ENCODE measurements around the gene DCXR.

DCXR gene

GRCh38 chr17:82025401-82026107 lies 11.9 kb downstream of the DCXR start:
- H3K4me3 ChIP-seq (ENCODE audit: low read length): no peak overlapping the region
- H3K9me3 ChIP-seq (ENCODE audit: insufficient read depth, low read depth, low read length): no peaks in the 10 kb centered on the region
- H3K36me3 ChIP-seq (ENCODE audit: insufficient read depth, low read length): no peaks in the 10 kb centered on the region
- peaks cover 6% of the 10 kb centered on the region; the same call in 1 of the 2 replicates for H3K4me1 ChIP-seq (ENCODE audit: insufficient read depth, low read length)
- H3K9ac ChIP-seq (ENCODE audit: low read depth, low read length): no peak overlapping the region
- 93% methylated on average over 25 of the region's 25 CpGs for WGBS
- H3K27me3 ChIP-seq (ENCODE audit: insufficient read depth, low read length): 0 out of 2 replicates have a peak, but pooled peaks cover 6% of the 10 kb centered on the region
- no peak overlapping the region for H3K27ac ChIP-seq (ENCODE audit: low read depth, low read length)

GRCh38 chr17:82024859-82025258 lies 12.6 kb downstream of the DCXR start:
- Histone ChIP-seq H3K9me3 (ENCODE audit: insufficient read depth, low read depth, low read length) (no peaks in the 10 kb centered on the region), H3K4me3 (ENCODE audit: low read length) (no peak overlapping the region), H3K27ac (ENCODE audit: low read depth, low read length) (no peak overlapping the region), H3K36me3 (ENCODE audit: insufficient read depth, low read length) (no peaks in the 10 kb centered on the region), H3K4me1 (ENCODE audit: insufficient read depth, low read length) (peaks cover 6% of the 10 kb centered on the region; the same call in 1 of the 2 replicates), H3K27me3 (ENCODE audit: insufficient read depth, low read length) (0 out of 2 replicates have a peak, but pooled peaks cover 6% of the 10 kb centered on the region), H3K9ac (ENCODE audit: low read depth, low read length) (no peak overlapping the region; the same call in 1 of the 2 replicates)
- 92% methylated on average over 17 of the region's 17 CpGs for WGBS

GRCh38 chr17:82023447-82024241 lies 13.9 kb downstream of the DCXR start:
- Histone ChIP-seq H3K9ac (ENCODE audit: low read depth, low read length) (peak overlapping the region; percentile 79), H3K4me1 (ENCODE audit: insufficient read depth, low read length) (peaks cover 6% of the 10 kb centered on the region; the same call in 1 of the 2 replicates), H3K9me3 (ENCODE audit: insufficient read depth, low read depth, low read length) (no peaks in the 10 kb centered on the region), H3K27me3 (ENCODE audit: insufficient read depth, low read length) (0 out of 2 replicates have a peak, but pooled peaks cover 6% of the 10 kb centered on the region), H3K4me3 (ENCODE audit: low read length) (peak overlapping the region; percentile 82), H3K36me3 (ENCODE audit: insufficient read depth, low read length) (peaks cover 7% of the 10 kb centered on the region; the same call in 1 of the 2 replicates), H3K27ac (ENCODE audit: low read depth, low read length) (no peak overlapping the region)
- 12% methylated on average over 55 of the region's 55 CpGs for WGBS

- Histone ChIP-seq H3K27me3 (ENCODE audit: insufficient read depth, low read length) (0 out of 2 replicates have a peak, but pooled peaks cover 6% of the 10 kb centered on the region), H3K9ac (ENCODE audit: low read depth, low read length) (peak within 1 kb of the TSS; percentile 90), H3K36me3 (ENCODE audit: insufficient read depth, low read length) (peaks cover 7% of the 10 kb centered on the region; the same call in 1 of the 2 replicates), H3K9me3 (ENCODE audit: insufficient read depth, low read depth, low read length) (no peaks in the 10 kb centered on the region), H3K4me3 (ENCODE audit: low read length) (peak within 1 kb of the TSS; percentile 97), H3K4me1 (ENCODE audit: insufficient read depth, low read length) (peaks cover 6% of the 10 kb centered on the region; the same call in 1 of the 2 replicates), H3K27ac (ENCODE audit: low read depth, low read length) (peak within 1 kb of the TSS; percentile 58; the same call in 1 of the 2 replicates)
- under 1% methylated on average over 42 of the region's 42 CpGs for WGBS
These were observed 14.5 kb downstream of the DCXR start, which contains the start of gene LRRC45 for GRCh38 chr17:82022981-82023446. LRRC45 (plus strand) TSS chr17:82023305; CDS start chr17:82023644, 339 bp downstream.

- Histone ChIP-seq H3K27ac (ENCODE audit: low read depth, low read length) (peak within 1 kb of the TSS; percentile 58; the same call in 1 of the 2 replicates), H3K9ac (ENCODE audit: low read depth, low read length) (peak within 1 kb of the TSS; percentile 90), H3K27me3 (ENCODE audit: insufficient read depth, low read length) (0 out of 2 replicates have a peak, but pooled peaks cover 6% of the 10 kb centered on the region), H3K9me3 (ENCODE audit: insufficient read depth, low read depth, low read length) (no peaks in the 10 kb centered on the region), H3K36me3 (ENCODE audit: insufficient read depth, low read length) (peaks cover 7% of the 10 kb centered on the region; the same call in 1 of the 2 replicates), H3K4me3 (ENCODE audit: low read length) (peak within 1 kb of the TSS; percentile 97), H3K4me1 (ENCODE audit: insufficient read depth, low read length) (peaks cover 6% of the 10 kb centered on the region; the same call in 1 of the 2 replicates)
- WGBS: under 1% methylated on average over 64 of the region's 64 CpGs
These were observed 15.1 kb downstream of the DCXR start, which contains the start of gene CENPX for GRCh38 chr17:82022310-82022980. CENPX (minus strand) TSS chr17:82022878; CDS start chr17:82022861, 17 bp downstream.

- H3K4me3 ChIP-seq (ENCODE audit: low read length): peak overlapping the region; percentile 97
- peaks cover 7% of the 10 kb centered on the region; the same call in 1 of the 2 replicates for H3K36me3 ChIP-seq (ENCODE audit: insufficient read depth, low read length)
- H3K9ac ChIP-seq (ENCODE audit: low read depth, low read length): peak overlapping the region; percentile 90
- H3K9me3 ChIP-seq (ENCODE audit: insufficient read depth, low read depth, low read length): no peaks in the 10 kb centered on the region
- H3K27me3 ChIP-seq (ENCODE audit: insufficient read depth, low read length): 0 out of 2 replicates have a peak, but pooled peaks cover 6% of the 10 kb centered on the region
- H3K4me1 ChIP-seq (ENCODE audit: insufficient read depth, low read length): peaks cover 6% of the 10 kb centered on the region; the same call in 1 of the 2 replicates
- no peak overlapping the region for H3K27ac ChIP-seq (ENCODE audit: low read depth, low read length)
- 21% methylated on average over 10 of the region's 10 CpGs for WGBS
These were observed 15.6 kb downstream of the DCXR start for GRCh38 chr17:82021900-82022309.

GRCh38 chr17:82021107-82021899 lies 16.2 kb downstream of the DCXR start:
- Histone ChIP-seq H3K9ac (ENCODE audit: low read depth, low read length) (peak overlapping the region; percentile 90; the same call in 1 of the 2 replicates), H3K4me3 (ENCODE audit: low read length) (peak overlapping the region; percentile 97), H3K9me3 (ENCODE audit: insufficient read depth, low read depth, low read length) (no peaks in the 10 kb centered on the region), H3K36me3 (ENCODE audit: insufficient read depth, low read length) (peaks cover 7% of the 10 kb centered on the region; the same call in 1 of the 2 replicates), H3K4me1 (ENCODE audit: insufficient read depth, low read length) (peaks cover 6% of the 10 kb centered on the region; the same call in 1 of the 2 replicates), H3K27me3 (ENCODE audit: insufficient read depth, low read length) (0 out of 2 replicates have a peak, but pooled peaks cover 6% of the 10 kb centered on the region), H3K27ac (ENCODE audit: low read depth, low read length) (no peak overlapping the region)
- WGBS: 86% methylated on average over 25 of the region's 25 CpGs

GRCh38 chr17:82020572-82021106 lies 16.9 kb downstream of the DCXR start:
- Histone ChIP-seq H3K36me3 (ENCODE audit: insufficient read depth, low read length) (peaks cover 7% of the 10 kb centered on the region; the same call in 1 of the 2 replicates), H3K4me3 (ENCODE audit: low read length) (no peak overlapping the region), H3K27me3 (ENCODE audit: insufficient read depth, low read length) (0 out of 2 replicates have a peak, but pooled peaks cover 6% of the 10 kb centered on the region), H3K9me3 (ENCODE audit: insufficient read depth, low read depth, low read length) (no peaks in the 10 kb centered on the region), H3K9ac (ENCODE audit: low read depth, low read length) (no peak overlapping the region), H3K27ac (ENCODE audit: low read depth, low read length) (no peak overlapping the region), H3K4me1 (ENCODE audit: insufficient read depth, low read length) (peaks cover 6% of the 10 kb centered on the region; the same call in 1 of the 2 replicates)
- WGBS: 89% methylated on average over 14 of the region's 14 CpGs

GRCh38 chr17:82019690-82020571 lies 17.6 kb downstream of the DCXR start:
- Histone ChIP-seq H3K9ac (ENCODE audit: low read depth, low read length) (no peak overlapping the region), H3K4me1 (ENCODE audit: insufficient read depth, low read length) (peaks cover 6% of the 10 kb centered on the region; the same call in 1 of the 2 replicates), H3K4me3 (ENCODE audit: low read length) (no peak overlapping the region), H3K27ac (ENCODE audit: low read depth, low read length) (no peak overlapping the region), H3K9me3 (ENCODE audit: insufficient read depth, low read depth, low read length) (no peaks in the 10 kb centered on the region), H3K36me3 (ENCODE audit: insufficient read depth, low read length) (peaks cover 7% of the 10 kb centered on the region; the same call in 1 of the 2 replicates), H3K27me3 (ENCODE audit: insufficient read depth, low read length) (0 out of 2 replicates have a peak, but pooled peaks cover 6% of the 10 kb centered on the region)
- WGBS: 70% methylated on average over 34 of the region's 34 CpGs

Data from HUES64 (cell line).